ENCODE data around the gene TFIP11.

DNA sequence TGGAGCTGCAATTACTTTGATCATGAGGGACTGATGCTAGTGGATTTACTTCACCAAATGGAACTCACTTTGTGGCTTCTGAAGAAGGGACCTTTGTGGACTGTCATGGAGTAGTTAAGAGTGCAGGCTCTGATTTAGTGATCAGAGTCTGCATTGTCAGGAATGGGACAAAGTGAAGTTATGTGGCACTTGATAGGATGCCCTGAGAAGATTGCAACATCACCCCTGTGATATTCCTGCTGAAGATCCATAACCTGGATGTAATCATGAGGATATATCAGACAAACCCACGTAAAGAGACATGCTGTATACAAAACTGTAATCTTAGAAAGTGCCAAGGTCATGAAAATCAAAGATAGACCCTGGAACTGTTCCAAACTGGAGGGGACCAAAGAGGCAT is 1.6 kb upstream of the TFIP11 start:
- TF ChIP-seq, protein P1, sequence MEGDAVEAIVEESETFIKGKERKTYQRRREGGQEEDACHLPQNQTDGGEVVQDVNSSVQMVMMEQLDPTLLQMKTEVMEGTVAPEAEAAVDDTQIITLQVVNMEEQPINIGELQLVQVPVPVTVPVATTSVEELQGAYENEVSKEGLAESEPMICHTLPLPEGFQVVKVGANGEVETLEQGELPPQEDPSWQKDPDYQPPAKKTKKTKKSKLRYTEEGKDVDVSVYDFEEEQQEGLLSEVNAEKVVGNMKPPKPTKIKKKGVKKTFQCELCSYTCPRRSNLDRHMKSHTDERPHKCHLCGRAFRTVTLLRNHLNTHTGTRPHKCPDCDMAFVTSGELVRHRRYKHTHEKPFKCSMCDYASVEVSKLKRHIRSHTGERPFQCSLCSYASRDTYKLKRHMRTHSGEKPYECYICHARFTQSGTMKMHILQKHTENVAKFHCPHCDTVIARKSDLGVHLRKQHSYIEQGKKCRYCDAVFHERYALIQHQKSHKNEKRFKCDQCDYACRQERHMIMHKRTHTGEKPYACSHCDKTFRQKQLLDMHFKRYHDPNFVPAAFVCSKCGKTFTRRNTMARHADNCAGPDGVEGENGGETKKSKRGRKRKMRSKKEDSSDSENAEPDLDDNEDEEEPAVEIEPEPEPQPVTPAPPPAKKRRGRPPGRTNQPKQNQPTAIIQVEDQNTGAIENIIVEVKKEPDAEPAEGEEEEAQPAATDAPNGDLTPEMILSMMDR (IDR thresholded peaks at IDR 0.05) = no peak
- TF ChIP-seq POLR2A (IDR thresholded peaks at IDR 0.05) (no peak), POLR2AphosphoS5 (IDR thresholded peaks at IDR 0.05; ENCODE audit: insufficient read depth in 1 of 2, low read depth in 1 of 2) (no peak)

Data from vagina (tissue), 2 donors.